NCI-H526 treated with DMSO at 0.1 percent for 48 hours (cell line): Measurements from ENCODE around the gene CELA1.
"Not testable (repeated sequence)": the region's sequence is repeated elsewhere in the genome, so short reads cannot be mapped to it uniquely, and the experiment has no call there.

Experiments
- DNase-seq: peaks from one replicate; lab custom pipeline; 2025; lab: John Stamatoyannopoulos, UW

Gene CELA1

GRCh38 chr12:51343201-51343600 lies 3.3 kb downstream of the CELA1 start:
- no peak for DNase-seq

DNA sequence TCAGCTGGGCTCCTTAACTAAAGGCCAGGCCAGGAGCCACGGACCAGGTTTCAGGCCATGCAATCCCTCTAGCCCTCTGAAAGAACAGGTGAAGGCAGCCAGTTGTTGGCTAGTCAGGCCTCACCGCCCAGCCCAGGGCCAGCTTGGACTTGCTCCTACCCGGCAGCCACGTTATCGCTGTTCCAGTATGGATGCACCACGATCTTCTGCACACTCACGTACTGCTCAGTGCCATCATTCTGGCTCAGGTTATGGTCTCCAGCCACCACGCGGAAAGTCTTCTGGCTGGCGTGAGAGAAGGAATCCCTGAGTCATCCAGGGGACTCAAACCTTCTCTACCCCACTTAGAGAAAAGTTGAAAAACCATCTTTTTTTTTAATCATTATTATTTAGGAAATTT lies 4.1 kb downstream of the CELA1 start:
- no peak for DNase-seq

DNA sequence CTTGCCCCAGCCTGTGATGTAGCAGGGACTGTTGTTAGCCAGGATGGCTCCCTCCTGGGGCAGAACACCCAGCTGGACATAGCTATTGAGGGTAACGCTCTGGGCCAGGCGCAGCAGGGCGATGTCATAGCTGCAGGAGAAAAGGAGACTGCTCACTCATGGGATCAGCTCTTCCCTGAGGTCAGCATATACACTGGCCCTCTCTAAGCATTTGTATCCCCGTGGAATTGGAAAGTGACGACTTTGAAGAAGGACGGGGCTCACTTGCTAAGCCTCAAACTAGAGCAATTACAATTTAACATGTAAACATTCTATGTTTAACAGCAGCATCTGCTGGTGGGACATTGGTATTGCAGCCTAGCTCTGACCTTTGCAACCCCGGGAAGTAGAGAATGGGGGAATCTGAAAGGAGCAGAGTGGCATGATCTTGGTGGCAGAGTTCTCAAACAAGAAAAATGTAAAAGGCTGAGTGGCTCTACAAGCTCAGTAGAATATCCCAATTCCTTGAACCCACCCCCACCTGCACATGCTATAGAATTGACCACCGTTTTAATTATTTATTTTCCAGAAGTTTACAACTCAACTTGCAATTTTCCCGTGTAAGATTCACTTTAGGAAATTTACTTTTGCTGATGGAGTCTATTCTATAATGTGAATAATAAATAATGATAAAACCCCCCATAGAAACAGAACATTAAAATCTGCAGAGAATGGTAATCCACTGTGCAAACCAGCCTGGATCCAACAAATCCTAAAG lies 5.0 kb downstream of the CELA1 start:
- peak; percentile 54 for DNase-seq

GRCh38 chr12:51339750-51340149 lies 6.7 kb downstream of the CELA1 start:
- DNase-seq: no peak

DNA sequence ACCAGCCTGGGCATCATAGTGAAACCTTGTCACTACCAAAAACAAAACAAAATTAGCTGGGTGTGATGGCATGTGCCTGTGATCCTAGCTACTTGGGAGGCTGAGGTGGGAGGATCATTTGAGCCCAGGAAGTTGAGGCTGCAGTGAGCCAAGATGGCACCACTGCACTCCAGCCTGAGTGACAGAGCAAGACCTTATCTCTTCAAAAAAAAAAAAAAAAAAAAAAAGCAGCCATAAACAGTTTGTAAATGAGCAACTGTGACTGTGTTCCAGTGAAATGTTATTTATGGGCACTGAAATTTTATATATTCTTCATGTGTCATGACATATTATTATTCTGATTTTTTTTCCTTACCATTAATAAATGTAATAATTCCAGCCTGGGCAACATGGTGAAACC lies 9.1 kb downstream of the CELA1 start:
- DNase-seq: not testable (repeated sequence)

DNA sequence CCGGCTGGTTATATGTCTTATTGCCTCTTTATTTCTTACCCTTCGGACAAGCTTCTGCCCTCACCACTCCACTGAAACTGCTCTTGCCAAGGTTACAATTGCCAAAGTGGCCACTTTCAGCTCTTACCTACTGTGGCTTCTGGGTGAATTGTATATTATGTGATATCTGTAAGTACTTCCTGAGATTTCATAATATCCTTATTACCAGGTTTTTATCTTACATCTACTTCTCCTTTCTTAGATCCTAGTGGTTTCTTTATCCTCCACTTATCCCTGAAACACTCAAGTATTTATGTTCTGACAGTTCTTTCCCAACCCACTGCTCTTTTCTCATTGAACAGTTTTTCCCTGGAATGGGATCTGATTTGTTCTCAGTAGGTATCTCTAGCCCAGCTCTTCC lies 10.5 kb downstream of the CELA1 start:
- no peak for DNase-seq

- DNase-seq: no peak
Observed at GRCh38 chr12:51334764-51335163, 11.7 kb downstream of the CELA1 start.

DNA sequence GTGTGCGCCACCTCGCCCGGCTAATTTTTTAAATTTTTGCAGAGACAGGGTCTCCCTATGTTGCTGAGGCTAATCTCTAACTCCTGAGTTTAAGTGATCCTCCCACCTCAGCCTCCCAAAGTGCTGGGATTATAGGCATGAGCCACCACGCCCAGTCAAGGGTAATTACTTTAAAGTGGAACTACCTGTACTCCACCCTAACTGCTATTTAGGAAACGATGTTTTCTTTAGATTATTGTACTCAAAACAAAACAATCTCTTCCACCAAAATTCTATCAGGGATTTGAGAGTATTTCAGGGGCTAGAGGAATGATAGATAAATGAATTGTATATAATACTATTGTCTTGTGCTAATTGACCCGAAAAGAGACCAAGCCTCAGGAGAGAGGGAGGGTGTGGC lies 12.9 kb downstream of the CELA1 start:
- DNase-seq: no peak

GRCh38 chr12:51330186-51330585 lies 16.3 kb downstream of the CELA1 start:
- DNase-seq: no peak

- DNase-seq: no peak
Observed at GRCh38 chr12:51329742-51330141, 16.7 kb downstream of the CELA1 start.

DNA sequence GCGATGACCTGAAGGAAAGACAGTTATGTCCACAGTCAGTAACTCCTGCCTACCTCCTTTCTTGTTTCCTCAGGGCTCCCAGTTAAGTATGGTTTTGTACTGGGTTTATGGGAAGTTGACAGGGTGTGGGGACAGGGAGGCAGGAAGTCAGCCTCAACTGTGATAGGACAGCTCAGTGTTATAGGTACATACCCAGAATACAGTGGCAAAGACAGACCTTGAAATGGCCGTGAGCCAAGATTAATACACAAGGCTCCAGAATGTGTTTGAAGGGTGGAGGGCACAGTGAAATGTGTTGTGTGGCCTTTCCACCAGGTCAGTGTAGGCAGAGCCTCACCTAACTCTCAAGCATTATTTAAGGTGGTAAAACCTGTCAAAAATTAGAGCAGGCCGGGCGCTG lies 17.9 kb downstream of the CELA1 start:
- DNase-seq: no peak

DNA sequence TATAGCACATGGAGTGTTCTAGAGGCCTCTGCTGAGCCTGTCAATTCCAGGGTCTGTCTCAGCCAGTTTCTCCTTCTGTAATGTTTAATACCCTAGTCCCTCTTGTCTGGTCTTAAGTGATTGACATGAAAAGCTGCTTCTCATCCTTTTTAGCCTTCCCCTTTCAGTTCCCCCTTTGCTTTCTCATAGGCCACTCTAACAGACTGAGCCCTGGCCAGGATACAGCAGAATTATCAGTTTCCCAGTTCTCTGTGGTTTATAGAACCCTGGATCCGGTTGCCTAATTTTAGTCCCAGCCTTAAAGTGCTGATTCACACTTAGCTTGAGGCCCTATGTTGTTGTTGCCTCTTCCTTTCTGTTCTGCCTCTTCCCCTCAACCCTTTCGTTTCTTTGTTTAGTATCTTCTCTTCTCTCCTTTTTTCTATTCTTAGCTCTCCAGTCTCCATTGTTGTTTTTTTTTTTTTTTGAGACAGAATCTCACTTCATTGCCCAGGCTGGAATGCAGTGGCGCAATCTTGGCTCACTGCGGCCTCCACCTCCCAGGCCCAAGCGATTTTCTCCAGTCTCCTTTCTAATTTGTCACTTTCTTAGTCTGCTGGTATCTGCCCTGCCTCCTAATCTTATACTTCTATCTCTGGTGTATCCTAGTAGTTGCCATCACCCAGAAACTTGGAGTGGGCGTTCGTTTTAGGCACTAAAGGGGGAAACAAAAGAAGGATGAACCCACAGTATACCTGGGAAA lies 19.6 kb downstream of the CELA1 start:
- DNase-seq: no peak

DNA sequence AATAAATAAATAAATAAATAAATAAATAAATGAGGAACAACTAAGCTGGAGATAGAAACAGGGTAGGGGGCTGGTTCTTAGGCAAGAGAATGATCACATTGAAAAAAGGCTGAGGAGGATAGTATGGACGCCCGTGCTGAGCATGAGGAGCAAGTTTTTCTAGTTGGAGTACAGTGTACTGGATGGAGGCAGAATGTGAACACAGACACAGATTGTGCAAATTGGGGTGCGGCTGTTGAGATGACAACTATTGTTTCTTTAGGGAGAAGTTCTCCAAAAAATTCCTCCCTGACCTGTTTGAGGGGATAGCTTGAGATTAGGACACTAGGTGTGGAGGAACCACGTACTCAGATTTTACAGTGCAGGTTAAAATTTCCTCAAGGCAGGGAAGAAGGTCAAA lies 21.5 kb downstream of the CELA1 start:
- no peak for DNase-seq

GRCh38 chr12:51323966-51324895 lies 22.2 kb downstream of the CELA1 start, which contains the start of gene BIN2:
TSS of gene BIN2 (minus strand) at chr12:51324174. CDS start at chr12:51324102, 72 bp downstream.
- no peak for DNase-seq

DNA sequence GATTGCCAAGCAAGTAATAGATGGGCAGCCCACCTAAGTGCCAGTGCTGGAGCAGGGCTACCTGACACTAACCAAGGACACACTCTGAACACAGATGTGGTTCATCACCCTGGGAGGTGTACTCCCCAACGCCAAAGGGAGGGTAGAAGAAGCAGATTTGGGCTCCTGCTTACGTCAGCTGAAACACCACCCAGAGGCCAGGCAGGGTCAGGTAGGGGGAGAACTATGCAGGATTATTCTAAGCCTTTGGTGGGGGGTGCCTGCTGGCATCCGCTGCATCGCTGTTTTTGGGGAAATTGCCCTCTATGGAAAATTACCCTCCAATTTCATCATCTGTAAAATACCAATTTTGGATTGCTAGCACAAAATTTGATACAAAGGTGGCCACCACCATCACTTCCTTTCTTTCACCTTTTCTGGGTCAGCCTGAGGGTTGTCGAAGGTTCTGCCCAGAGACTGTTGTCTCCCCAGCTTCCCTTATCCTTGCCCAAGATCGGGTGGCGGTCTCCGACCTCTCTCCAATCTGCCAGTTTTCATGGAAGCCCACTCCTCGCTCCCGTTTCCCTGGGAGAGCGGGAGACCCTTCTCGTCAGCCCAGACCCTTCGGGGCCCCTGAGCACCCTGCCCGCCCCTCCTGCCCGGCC lies 23.0 kb downstream of the CELA1 start:
- no peak for DNase-seq

DNA sequence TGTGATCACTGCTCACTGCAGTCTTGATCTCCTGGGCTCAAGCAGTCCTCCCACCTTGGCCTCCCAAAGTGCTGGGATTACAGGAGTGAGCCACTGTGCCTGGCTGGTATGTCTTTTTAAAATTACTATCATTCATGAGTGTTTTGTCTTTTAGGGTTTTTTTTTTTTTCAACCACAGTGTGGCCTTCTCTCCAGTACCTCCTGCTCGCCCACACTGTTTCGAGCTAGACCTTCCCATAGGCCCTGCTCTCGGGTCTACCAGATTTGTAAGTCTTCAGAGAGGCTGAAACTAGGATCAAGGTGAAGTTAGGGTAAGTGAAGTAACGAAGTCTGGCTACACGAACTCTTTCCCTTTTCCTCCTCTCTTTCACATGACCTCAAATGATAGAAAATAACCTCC lies 24.0 kb downstream of the CELA1 start:
- no peak for DNase-seq

DNA sequence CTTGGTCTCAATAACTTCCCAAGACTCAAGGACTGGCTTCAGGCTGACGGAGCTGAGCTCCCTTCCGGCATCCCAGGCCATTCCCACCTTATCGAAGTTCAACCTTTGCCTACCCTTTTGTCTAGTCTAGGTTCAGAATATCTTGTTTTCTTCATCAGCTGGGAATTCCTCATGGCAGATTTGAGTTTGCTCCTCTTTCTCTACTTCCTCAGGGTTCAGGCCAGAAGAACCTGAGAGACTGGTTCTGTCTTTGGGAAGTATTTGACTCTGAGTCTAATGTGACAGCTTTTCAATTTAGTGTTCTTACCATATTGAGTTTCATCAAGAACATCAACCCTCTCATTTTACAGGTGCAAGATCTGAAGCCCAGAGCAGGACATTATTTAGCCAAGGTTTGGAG lies 24.6 kb downstream of the CELA1 start:
- DNase-seq: no peak

DNA sequence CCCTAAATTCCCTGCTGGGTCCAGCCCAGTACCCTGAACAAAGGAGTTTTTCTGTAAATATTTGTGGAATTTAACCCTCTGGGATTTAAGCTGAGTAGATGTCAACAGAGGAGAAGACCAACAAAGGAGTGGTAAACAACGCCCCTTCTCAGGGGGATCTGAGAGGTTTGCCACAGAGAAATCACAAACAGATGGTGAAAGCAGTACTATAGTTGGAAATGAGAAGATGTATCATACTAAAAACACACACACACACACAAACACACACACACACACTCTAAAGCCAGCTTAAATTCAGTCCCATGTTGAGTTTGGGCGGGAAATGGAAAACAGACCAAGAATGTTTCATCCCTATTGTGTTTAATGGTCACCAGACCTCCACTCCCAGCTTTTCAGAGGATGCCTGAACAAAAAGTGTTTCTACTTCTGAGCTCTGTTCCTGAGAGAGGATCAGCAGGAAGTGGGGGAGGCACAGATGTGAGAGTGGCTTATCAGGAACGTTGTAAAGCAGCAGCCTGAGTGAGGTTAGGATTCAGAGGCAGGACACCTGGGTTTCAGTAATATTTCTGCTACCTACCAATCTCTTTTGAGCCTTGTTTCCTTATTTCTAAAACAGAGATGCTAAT lies 25.7 kb downstream of the CELA1 start:
- no peak for DNase-seq

DNA sequence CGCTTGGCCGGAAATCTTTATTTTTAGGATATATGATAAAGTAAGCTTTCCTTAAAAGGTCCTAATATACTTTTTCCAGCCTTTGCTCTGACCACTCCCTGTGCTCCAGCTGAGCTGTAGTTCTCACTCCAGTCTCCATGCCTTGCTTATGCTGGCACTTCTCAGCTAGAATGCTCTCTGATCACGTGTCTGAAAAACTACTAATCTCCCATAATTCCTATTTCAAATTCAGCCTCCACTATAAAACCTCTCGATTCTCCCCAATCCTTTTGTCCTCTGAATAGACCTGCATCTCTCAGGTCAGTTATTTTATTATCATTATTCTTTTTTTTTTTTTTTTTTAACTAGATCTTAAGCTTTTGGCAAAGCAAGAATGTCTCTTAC lies 26.2 kb downstream of the CELA1 start:
- no peak for DNase-seq

DNA sequence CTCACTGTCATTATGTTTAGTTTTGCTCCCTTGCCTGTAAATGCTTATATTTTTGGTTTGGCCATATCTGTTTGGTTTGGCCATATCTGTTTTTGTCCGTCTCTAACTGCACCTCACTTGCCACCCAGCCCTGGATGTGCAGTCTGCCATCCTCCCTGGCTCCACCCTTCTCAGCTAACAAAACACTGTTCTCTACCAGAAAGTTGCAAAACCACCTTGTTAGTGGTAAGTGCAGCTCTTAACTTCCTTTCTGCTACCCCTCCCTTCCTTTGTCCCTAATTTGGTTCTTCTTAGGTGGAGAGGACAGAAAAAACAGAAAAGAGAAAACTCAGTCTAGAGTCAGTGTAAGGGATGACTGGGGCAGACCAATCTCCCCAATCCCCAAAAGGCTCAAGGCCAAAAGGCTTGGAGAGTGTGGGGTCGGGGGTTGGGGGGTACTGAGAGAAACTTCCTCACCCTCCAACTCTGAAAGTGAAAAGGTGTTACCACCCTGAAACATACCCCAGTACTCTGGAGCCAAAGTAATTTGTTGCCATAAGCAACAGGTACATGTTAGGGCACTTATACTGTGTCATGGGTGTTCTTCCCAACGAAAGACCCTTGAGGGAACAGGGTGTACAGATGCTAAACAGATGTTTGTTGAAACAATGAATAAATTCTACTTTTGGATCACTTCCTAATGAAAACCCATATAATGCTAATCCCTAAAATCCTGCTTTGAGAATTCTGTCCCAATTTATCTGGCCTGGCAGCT lies 27.5 kb downstream of the CELA1 start:
- DNase-seq: no peak
